Mucosa of stomach (tissue), 1 donor: ENCODE results near the gene RHBDL1.

Experiments
- H3K27me3 ChIP-seq: one replicate; pipeline ENCODE4 v1.7.0; 2013; ENCODE audit warnings: mild to moderate bottlenecking, low read length; ENCODE audit not compliant: control insufficient read depth, insufficient read depth
- H3K36me3 ChIP-seq: one replicate; pipeline ENCODE4 v1.7.0; 2013; ENCODE audit warnings: low read length; ENCODE audit not compliant: control insufficient read depth, insufficient read depth
- H3K4me1 ChIP-seq: one replicate; pipeline ENCODE4 v1.7.0; 2013; ENCODE audit warnings: mild to moderate bottlenecking, low read length; ENCODE audit not compliant: control insufficient read depth, insufficient read depth
- H3K4me3 ChIP-seq: one replicate; pipeline ENCODE4 v1.7.0; 2013; ENCODE audit warnings: low read length
- H3K9ac ChIP-seq: one replicate; pipeline ENCODE4 v1.7.0; 2013; ENCODE audit warnings: mild to moderate bottlenecking, low read length, moderate library complexity
- H3K9me3 ChIP-seq: one replicate; pipeline ENCODE4 v1.7.0; 2013; ENCODE audit warnings: mild to moderate bottlenecking, low read length, moderate library complexity; ENCODE audit not compliant: control insufficient read depth
- donor health status: Pancreatic carcinoma.

The RHBDL1 gene

DNA sequence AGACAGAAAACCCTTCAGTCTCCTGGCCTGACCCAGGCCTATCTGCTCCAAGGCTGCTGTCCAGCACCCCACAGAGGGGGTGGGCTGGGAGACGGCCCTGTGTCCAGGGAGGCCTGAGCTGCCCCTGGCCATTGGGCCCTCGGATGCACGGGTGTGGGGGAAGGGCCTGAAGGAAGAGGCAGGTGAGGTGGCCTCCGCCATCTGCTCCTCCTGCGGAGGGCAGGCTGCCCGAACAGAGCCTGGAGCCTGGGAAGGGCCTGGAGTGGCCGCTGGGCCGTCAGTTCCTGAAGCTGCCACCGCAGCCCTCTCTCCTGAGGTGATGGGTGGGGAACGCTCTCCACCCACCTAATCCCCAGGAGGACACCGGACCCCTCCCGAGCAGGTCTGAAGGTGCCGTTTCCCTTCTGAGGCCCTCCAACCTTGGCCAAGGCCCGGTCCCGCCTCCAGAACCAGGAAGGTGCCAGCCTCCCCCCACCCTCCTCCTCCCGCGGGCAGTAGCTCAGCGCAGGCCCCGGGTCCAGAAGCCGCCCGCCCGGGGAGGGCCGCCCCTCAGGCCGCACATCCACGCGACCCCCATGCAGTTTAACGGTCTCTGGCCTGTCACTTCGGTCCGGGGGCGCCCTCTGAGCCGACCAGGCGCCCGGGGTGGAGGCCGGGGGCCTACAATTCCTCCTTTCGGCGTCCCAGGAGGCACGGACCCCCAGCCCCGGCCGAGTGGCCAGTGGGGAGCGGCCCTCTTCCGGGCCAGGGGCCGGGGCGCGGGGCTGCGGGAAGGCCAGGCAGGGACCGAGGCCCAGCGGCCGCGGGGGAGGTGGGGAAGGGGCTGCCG lies 29.3 kb downstream of the RHBDL1 start:
- Histone ChIP-seq H3K4me3 (no peak overlapping the region), H3K36me3 (no peaks in the 10 kb centered on the region), H3K9me3 (no peaks in the 10 kb centered on the region), H3K27me3 (peaks cover 89% of the 10 kb centered on the region), H3K9ac (no peak overlapping the region), H3K4me1 (peaks cover 4% of the 10 kb centered on the region)

DNA sequence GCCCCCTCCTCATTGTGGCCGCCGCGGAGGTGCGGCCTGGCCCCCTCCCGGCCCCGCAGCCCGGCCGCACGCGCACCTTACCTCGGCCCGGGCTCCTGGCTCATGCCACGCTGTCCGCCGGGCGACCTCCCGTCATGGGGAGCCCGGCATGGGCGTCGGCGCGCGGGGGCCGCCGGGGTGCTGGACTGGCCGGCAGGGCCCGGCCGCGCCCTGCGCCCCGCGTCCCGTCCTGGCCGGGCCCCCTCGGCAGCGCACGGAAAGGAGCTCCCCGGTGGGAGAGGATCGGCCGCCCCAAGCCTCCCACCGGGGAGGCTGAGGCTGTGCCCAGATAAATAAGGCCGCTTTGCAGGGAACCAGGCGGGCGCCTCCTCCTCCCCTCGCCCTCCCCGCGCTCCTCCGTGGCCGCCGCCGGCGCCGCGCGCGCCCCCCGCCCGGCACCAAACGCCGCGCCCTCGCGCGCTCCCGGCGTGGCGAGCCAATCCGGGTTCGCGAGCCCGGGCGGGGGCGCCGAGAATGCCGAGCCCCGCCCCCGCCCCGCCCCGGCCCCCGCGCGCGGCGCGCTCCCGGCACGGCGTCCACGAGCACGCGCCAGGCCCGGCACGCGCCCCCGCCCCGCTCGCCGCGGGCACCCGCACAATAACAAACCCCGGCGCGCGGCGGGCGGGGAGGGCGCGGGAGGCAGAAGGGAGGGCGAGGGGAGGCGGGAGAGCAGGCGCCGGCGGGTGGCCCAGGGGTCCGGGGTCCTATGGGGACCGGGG lies 30.1 kb downstream of the RHBDL1 start, which contains the start of gene FBXL16:
Gene FBXL16, minus strand, starts transcription at position 371 of the 758 bp plus-strand sequence. CDS start 8,396 bp downstream, outside the sequence.
- Histone ChIP-seq H3K36me3 (no peaks in the 10 kb centered on the region), H3K9me3 (no peaks in the 10 kb centered on the region), H3K9ac (no peak within 1 kb of the TSS), H3K4me1 (peaks cover 4% of the 10 kb centered on the region), H3K27me3 (peaks cover 89% of the 10 kb centered on the region), H3K4me3 (no peak within 1 kb of the TSS)

DNA sequence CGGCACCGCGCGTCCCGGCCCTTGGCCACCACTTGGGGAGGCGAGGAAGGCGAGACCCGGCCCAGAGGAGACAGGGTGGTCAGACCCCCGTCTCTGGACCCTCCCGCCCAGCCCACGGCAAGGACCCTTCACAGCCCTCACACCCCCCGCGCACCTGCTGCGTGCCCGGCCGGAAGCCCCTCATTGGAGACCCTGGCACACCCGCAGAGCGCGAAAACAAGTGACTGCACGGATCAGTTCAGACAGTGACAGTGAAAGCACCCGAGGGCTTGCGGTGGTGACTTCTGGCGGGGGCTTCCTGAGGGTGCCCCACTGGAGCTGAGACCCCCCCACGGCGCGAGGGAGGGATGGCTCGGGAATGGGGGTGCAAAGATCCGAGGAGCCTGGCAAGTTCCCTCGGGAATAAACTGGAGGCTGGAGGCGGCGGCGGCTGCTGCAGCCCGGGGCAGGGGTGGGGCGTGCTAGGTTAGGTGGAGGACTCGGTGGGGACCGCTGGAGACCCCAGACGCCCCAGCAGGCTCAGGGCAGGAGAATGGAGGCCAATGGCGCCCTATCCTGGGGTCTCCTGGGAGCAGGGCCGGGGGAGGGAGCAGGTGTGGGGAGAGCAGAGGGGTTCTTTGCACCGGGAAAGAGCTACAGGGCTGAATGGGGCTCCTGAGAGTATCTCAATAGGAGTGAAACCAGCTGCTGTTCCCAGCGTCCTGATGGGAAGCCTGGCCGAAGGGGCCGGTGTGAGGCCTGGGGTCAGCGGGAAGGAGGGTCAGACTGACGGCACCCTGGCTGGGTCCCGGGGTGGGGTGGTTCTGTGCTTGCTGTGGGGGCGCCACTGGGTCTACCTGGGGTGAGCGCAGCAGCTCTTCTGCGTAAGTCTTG lies 31.0 kb downstream of the RHBDL1 start:
- H3K27me3 ChIP-seq: peaks cover 89% of the 10 kb centered on the region
- no peak overlapping the region for H3K9ac ChIP-seq

DNA sequence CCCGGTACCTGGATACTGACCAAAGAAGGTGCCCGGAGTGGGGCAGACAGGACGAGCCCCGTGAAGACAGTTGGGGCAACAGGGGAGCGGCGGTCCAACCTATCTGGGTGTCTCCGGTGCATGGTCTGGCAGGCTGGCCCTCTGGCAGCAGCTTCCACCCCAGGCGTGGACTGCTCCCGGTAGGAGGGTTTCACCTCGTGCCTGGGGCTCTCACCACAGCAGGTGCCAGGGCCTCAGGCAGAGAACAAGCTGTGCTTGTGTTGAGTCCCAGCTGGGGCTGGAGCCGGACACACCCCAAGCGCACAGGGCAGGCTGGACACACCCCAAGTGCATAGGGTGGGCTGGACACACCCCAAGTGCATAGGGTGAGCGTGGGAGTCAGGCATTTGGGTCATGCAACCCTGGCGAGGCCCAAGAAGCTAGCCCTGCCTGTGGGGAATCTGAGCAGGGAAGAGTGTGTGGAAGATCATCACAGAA lies 31.6 kb downstream of the RHBDL1 start:
- peaks cover 84% of the 10 kb centered on the region for H3K27me3 ChIP-seq
- H3K36me3 ChIP-seq: no peaks in the 10 kb centered on the region
- H3K9me3 ChIP-seq: no peaks in the 10 kb centered on the region
- no peak overlapping the region for H3K9ac ChIP-seq
- peaks cover 4% of the 10 kb centered on the region for H3K4me1 ChIP-seq
- H3K4me3 ChIP-seq: no peak overlapping the region

More for the DNA sequence above, 31.0 kb downstream of the RHBDL1 start:
- H3K4me1 ChIP-seq: peaks cover 4% of the 10 kb centered on the region
- no peak overlapping the region for H3K4me3 ChIP-seq
- H3K9me3 ChIP-seq: no peaks in the 10 kb centered on the region
- no peaks in the 10 kb centered on the region for H3K36me3 ChIP-seq

DNA sequence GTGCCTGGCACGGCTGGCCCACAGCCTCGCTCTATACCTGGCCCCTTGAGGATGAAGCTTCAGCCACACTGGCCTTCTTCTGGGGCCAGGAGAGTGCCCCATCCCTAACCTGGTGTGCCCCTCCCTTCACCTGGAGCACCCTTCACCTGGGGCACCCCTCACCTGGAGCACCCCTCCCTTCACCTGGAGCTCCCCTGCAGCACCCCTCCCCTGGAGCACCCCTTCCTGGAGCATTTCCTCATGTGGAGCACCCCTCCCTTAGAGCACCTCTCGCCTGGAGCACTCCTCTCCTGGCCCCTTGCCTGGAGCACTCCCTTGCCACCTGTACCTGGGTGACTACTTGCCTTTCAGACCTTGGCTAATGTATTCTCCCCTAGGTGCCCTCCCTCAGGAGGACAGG lies 32.5 kb downstream of the RHBDL1 start:
- H3K4me1 ChIP-seq: peaks cover 4% of the 10 kb centered on the region
- H3K36me3 ChIP-seq: no peaks in the 10 kb centered on the region
- no peaks in the 10 kb centered on the region for H3K9me3 ChIP-seq
- peaks cover 75% of the 10 kb centered on the region for H3K27me3 ChIP-seq
- no peak overlapping the region for H3K4me3 ChIP-seq
- H3K9ac ChIP-seq: no peak overlapping the region

DNA sequence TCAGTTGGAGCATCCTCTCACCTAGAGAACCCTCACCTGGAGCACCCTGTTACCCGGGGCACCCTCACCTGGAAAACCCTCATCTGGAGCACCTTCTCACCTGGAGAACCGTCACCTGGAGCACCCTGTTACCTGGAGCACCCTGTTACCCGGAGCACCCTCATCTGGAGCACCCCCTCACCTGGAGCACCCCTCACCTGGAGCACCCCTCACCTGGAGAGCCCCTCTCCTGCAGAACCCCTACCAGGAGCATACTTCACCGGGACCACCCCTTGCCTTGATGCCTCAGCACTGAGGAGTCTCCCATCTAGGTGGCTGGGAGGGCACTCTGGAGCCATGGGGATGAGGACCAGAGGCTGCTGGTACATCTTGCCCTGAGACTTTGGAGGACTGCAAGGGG lies 33.5 kb downstream of the RHBDL1 start:
- Histone ChIP-seq H3K4me3 (no peak overlapping the region), H3K4me1 (peaks cover 4% of the 10 kb centered on the region), H3K36me3 (no peaks in the 10 kb centered on the region), H3K9me3 (no peaks in the 10 kb centered on the region), H3K27me3 (peaks cover 70% of the 10 kb centered on the region), H3K9ac (no peak overlapping the region)

DNA sequence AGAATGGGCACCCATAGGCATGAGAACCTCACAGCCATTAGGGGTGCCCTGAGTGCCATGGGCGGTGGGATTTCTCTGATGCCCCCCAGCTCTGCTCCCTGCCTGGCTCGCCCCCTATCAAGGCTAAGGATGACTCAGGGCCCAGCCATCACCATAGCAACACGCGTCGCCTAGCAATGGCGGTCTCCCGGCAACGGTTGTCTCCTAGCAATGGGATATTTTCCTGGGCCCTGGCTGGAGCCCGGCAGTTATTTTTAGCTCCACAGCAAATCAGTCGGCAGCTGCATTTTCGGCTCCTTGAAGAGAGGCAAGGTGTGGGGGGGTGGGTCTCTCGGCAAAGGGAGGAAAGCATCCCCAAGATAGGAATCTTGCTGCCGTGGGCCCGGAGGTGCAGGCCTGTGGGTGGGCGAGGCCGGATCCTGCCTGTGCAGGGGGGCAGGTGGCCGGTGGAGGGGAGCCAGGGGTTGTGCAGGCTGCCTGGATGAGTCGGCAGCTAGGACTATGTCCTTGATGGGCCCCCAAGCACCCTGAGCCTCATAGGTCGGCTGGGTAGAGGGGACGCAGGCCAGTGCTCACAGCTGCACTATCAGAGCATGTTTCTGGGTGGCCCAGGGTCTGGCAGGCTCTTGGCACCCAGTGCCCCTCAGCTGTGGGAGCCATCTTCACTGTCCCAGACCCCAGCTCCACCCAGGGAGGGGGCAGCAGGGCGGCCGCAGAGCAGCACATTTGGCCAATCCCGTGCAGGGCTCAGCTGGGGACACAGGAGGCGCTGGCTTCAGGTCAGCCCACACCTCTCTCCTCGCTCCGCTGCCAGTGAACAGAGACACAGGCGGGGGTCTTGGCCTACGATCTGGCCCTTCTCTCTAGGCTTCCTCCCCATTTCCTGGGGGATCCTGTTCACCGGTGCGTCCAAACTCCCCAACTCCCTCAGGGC lies 34.4 kb downstream of the RHBDL1 start:
- Histone ChIP-seq H3K4me1 (peaks cover 8% of the 10 kb centered on the region), H3K9ac (no peak overlapping the region), H3K9me3 (no peaks in the 10 kb centered on the region), H3K4me3 (no peak overlapping the region), H3K36me3 (no peaks in the 10 kb centered on the region), H3K27me3 (peaks cover 67% of the 10 kb centered on the region)

DNA sequence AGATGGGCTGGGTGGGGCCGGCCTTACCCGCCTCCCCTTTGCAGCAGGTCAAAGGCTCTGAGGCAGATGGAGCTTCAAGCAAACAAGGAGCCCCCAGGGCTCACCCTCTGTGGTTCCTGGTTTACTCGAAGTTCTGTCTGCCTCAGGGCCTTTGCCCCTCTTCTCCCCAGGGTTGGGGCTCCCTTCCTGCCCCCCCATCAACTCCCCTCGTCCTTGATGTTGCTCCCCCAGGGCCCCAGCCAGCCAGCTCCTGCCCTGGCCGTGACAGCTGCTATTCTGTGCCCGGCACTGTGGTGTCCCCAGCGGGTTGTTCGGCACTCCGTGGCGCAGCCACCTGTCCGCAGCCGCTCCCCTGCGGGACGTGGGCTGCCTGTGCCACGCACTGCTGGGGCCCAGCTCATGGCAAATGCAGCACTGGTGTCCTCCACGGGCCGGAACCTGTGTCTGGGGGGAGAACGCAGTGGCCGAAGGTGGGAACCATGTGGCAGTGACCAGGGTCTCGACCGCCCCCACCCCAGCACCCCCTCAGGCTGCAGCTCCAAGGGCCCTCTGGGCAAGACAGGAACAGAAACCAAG lies 35.1 kb downstream of the RHBDL1 start:
- H3K27me3 ChIP-seq: peaks cover 65% of the 10 kb centered on the region
- H3K36me3 ChIP-seq: no peaks in the 10 kb centered on the region
- H3K9me3 ChIP-seq: no peaks in the 10 kb centered on the region
- peaks cover 8% of the 10 kb centered on the region for H3K4me1 ChIP-seq
- no peak overlapping the region for H3K9ac ChIP-seq
- no peak overlapping the region for H3K4me3 ChIP-seq

DNA sequence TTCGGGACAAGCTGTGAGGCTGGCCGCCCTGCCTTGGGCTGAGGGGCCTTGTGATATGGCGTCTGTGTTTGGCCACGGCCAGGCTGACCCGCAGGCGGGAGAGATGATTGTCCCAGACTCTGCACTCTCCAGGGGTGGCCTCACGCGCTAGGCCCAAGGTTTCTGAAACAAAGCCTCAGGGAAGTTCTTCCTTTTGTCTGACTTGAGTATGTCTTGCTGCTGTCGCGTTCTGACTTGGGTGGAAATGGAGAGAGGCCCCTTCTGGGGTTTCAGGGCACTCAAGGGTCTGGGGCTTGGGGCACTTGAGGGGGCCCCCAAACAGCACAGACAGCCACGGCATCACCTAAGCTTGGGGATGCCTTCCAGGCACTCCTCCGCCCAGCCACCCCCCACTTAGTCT lies 35.6 kb downstream of the RHBDL1 start:
- Histone ChIP-seq H3K27me3 (peaks cover 69% of the 10 kb centered on the region), H3K9ac (no peak overlapping the region), H3K4me3 (no peak overlapping the region), H3K36me3 (no peaks in the 10 kb centered on the region), H3K4me1 (peaks cover 13% of the 10 kb centered on the region), H3K9me3 (no peaks in the 10 kb centered on the region)

DNA sequence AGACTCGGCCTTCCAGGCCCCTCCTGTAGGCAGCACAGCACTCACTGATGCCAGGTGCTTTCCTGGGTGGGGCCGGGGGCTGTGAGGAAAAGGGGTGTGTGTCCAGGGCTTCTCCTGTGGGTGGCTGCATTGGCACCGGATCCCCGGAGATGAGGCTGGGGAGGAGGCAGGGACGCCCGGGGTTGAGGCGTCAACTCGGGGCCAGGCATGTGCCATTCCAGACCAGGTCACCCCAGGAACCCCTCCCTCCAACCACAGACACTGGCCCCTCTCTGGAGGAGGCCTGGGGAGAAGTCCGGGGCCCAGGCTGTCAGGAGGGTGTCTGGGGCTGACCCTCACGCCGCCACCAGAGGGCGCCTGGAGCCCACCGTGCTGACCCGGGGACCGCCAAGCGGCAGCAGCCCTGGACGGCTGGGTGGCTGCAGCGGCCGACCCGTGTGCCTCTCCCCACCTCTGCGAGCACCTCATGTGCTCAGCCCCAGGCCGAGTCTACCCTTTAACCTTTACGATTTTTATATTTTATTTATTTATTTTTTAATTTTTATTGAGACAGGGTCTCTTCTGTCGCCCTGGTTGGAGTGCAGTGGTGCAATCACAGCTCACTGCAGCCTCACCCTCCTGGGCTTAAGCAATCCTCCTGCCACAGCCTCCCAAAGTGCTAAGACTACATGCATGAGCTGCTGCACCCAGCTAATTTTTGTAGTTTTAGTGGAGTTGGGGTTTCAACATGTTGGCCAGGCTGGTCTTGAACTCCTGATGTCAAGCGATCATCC lies 36.3 kb downstream of the RHBDL1 start:
- no peak overlapping the region for H3K4me3 ChIP-seq
- no peaks in the 10 kb centered on the region for H3K9me3 ChIP-seq
- no peaks in the 10 kb centered on the region for H3K36me3 ChIP-seq
- H3K4me1 ChIP-seq: peaks cover 19% of the 10 kb centered on the region
- H3K27me3 ChIP-seq: peaks cover 69% of the 10 kb centered on the region
- H3K9ac ChIP-seq: no peak overlapping the region
